ENCODE data around the gene KIFAP3. TPM values are rescaled to one million over a fixed set of nuclear protein-coding genes. Genes with fewer than 3 reads are reported as not detected.
"Not testable (repeated sequence)": the region's sequence is repeated elsewhere in the genome, so short reads cannot be mapped to it uniquely, and the experiment has no call there.

The KIFAP3 gene
- total RNA-seq, 2 donors from 2014 or later, result 20.6 to 38.2 TPM

- intact Hi-C loops (cut with DNase I, micrococcal nuclease), result no loop called here
- no peak for ATAC-seq
- DNase-seq, result no peak
These were observed 5.6 kb downstream of the KIFAP3 start for GRCh38 chr1:170068923-170069322.

GRCh38 chr1:170067253-170067819 lies 7.2 kb downstream of the KIFAP3 start:
- intact Hi-C loops (cut with DNase I, micrococcal nuclease), result no loop called here
- peak; percentile 96 for ATAC-seq

GRCh38 chr1:170064821-170065220 lies 9.7 kb downstream of the KIFAP3 start:
- DNase-seq (no peak), ATAC-seq (no peak)
- intact Hi-C loops (cut with DNase I, micrococcal nuclease), result no loop called here

More at GRCh38 chr1:170067253-170067819, 7.2 kb downstream of the KIFAP3 start:
- no peak for DNase-seq

- intact Hi-C loops (cut with DNase I, micrococcal nuclease), result no loop called here
- no peak for DNase-seq
- ATAC-seq, result peak; percentile 32
These were observed 11.2 kb downstream of the KIFAP3 start for GRCh38 chr1:170063109-170063826.

DNA sequence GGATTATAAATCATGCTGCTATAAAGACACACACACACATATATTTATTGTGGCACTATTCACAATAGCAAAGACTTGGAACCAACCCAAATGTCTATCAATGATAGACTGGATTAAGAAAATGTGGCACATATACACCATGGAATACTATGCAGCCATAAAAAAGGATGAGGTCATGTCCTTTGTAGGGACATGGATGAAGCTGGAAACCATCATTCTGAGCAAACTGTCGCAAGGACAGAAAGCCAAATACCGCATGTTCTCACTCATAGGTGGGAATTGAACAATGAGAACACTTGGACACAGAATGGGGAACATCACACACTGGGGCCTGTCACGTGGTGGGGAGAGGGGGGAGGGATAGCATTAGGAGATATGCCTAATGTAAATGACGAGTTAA lies 12.8 kb downstream of the KIFAP3 start:
- intact Hi-C loops (cut with DNase I, micrococcal nuclease); DNase-seq; ATAC-seq: not testable (repeated sequence)

DNA sequence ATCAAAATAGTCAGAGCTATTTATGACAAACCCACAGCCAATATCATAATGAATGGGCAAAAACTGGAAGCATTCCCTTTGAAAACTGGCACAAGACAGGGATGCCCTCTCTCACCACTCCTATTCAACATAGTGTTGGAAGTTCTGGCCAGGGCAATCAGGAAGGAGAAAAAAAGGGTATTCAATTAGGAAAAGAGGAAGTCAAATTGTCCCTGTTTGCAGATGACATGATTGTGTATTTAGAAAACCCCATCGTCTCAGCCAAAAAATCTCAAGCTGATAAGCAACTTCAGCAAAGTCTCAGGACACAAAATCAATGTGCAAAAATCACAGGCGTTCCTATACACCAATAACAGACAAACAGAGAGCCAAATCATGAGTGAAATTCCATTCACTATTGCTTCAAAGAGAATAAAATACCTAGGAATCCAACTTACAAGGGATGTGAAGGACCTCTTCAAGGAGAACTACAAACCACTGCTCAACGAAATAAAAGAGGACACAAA lies 14.4 kb downstream of the KIFAP3 start:
- not testable (repeated sequence) for ATAC-seq

GRCh38 chr1:170049176-170049800 lies 25.2 kb downstream of the KIFAP3 start:
- no peak for DNase-seq
- intact Hi-C loops (cut with DNase I, micrococcal nuclease), result no loop called here
- ATAC-seq, result no peak

More for the DNA sequence above, 14.4 kb downstream of the KIFAP3 start:
- intact Hi-C loops (cut with DNase I, micrococcal nuclease); DNase-seq: not testable (repeated sequence)

GRCh38 chr1:170048515-170048914 lies 26.0 kb downstream of the KIFAP3 start:
- ATAC-seq, result no peak
- DNase-seq, result no peak
- intact Hi-C loops (cut with DNase I, micrococcal nuclease), result no loop called here

GRCh38 chr1:170044187-170044586 lies 30.3 kb downstream of the KIFAP3 start:
- intact Hi-C loops (cut with DNase I, micrococcal nuclease), result no loop called here
- ATAC-seq, result no peak
- DNase-seq, result no peak

DNA sequence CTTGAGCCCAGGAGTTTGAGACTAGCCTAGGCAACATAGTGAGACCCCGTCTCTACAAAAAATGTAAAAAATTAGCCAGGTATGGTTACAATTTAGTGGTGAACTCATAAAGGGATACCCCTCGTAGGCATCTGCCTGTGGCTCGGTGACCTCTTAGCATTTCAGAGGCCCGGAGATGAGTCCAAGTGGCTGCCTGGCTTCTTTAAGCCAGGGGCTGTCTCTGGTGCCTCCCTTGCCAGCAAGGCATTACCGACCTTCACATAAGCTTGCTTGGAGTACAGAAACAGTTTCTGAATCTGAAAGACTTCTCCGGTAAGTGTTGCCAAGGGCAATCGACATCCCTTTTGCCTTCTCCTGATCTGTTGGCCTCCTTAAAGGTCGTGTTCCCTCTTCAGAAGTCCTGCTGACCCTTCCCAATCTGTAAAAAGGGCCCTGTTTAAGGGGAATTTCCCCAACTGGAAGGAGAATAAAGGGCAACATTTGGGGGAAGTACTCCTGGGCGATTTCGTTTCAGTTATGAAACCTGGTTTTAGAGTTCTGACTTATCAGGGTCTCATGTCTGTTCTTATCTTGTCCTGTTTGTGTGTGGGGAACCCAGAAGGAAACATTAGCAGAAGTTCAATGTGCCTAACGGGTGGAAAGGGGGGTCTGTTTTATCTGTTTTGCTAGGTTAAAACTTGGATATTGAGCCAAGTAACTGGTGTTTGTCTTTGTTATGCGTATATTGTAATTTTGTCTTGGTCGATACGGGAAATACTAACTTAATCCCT lies 32.9 kb downstream of the KIFAP3 start:
- intact Hi-C loops (cut with DNase I, micrococcal nuclease), result no loop called here
- no peak for DNase-seq
- no peak for ATAC-seq

DNA sequence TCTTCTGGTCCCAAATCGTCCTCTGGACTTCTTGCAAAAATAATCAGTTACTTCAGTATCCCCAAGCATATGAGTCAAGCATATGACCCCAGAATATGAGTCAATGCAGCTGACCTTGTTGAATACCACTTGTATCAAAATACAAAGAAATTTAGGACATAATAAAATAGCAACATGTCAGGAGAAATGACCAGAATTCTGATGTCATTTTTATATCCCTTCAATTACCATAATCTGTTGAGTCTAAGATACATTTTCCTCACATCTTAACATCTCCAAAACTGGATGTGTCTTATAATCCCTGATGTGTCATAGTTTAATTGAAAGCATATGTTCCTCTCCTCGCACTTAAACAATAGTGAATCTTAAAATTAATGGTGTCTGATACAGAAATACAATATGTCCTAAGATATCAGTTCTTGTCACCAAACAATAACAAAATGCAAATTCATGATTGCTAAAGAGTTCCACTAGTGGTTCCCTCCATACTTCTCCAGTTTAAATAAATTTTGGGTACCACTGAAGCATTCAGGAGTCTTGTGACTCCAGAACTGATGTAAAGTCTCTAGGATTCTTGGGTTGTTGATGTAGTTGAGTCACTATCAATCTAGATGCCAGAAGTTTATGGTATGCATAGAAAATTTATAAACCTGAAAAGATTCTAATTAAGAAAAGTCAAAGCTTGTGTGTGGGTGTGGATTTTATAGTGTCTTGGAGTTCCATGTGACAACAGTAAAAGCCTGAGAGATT lies 41.8 kb downstream of the KIFAP3 start:
- DNase-seq (no peak), ATAC-seq (no peak)
- intact Hi-C loops (cut with DNase I, micrococcal nuclease), result no loop called here

DNA sequence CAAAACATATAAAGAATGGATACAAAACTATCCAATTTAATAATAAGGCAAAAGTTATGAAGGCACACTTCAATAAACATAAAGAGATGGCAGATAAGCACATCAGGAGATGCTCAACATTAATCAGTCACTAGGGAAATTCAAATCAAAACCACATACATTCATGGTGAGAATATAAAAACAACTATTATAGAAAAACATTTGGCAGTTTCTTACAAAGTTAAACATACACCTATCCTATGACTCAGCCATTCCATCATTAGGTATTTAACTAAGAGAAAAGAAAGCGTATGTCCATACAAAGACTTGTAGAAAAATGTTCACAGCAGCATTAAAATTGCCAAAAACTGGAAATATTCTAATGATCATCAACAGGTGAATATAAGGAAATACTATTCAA lies 44.3 kb downstream of the KIFAP3 start:
- DNase-seq (no peak), ATAC-seq (no peak)
- intact Hi-C loops (cut with DNase I, micrococcal nuclease), result no loop called here

- ATAC-seq (no peak), DNase-seq (no peak)
- intact Hi-C loops (cut with DNase I, micrococcal nuclease), result no loop called here
These were observed 46.7 kb downstream of the KIFAP3 start for GRCh38 chr1:170027760-170028159.

- DNase-seq, result no peak
- intact Hi-C loops (cut with DNase I, micrococcal nuclease), result no loop called here
- no peak for ATAC-seq
These were observed 53.6 kb downstream of the KIFAP3 start for GRCh38 chr1:170020859-170021258.

DNA sequence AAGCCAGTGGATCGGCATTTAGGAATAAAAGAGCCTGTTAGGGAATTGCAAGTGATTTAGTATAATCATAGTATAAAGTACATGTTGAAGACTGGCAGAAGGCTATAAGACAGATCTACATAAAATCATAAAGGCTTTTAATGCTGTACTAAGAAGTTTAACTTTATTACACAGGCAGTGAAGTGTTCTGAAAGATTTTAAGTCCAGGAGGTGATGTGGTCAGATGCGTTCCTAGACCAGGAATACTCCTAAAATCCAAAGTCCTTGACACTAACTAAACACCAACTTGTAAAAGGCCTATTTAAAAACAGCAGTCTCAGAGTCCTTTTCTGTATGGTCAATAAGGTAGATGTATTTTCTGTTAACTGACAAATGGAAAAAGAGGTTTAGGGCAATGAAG lies 57.0 kb downstream of the KIFAP3 start:
- intact Hi-C loops (cut with DNase I, micrococcal nuclease), result no loop called here
- ATAC-seq, result peak; percentile 87
- DNase-seq, result no peak

GRCh38 chr1:170012920-170013319 lies 61.6 kb downstream of the KIFAP3 start:
- DNase-seq (no peak), ATAC-seq (no peak)
- intact Hi-C loops (cut with DNase I, micrococcal nuclease), result no loop called here

- ATAC-seq, result no peak
- intact Hi-C loops (cut with DNase I, micrococcal nuclease), result no loop called here
- DNase-seq, result peak in 1 of 2 donors; percentile 42
These were observed 64.1 kb downstream of the KIFAP3 start for GRCh38 chr1:170010443-170010842.

DNA sequence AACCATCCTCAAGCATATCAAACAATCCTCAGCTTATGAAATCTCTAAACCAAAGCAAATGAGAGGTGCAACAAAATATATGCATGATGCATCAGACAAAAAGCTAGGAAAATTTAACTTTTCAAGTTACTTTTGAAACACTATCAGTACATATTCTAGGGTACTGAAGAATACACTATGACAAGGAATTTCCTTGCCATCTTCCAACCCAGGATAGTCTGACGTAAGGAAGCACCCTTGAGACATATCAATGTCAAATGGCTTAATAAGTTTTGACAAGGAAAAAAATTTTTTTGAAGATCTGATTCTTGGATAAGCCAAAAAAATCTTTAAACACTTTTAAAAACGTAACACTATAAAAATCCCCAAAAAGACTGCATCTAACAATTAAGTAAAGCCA lies 64.9 kb downstream of the KIFAP3 start:
- intact Hi-C loops (cut with DNase I, micrococcal nuclease), result no loop called here

DNA sequence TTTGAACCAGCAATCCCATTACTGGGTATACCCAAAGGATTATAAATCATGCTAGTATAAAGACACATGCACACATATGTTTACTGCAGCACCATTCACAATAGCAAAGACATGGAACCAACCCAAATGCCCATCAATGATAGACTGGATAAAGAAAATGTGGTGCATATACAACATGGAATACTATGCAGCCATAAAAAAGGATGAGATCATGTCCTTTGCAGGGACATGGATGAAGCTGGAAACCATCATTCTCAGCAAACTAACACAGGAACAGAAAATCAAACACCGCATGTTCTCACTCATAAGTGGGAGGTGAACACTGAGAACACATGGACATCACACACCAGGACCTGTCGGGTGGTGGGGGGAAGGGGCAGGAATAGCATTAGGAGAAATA lies 65.8 kb downstream of the KIFAP3 start:
- not testable (repeated sequence) for ATAC-seq

More for the DNA sequence above, 64.9 kb downstream of the KIFAP3 start:
- ATAC-seq, result no peak
- no peak for DNase-seq

More for the DNA sequence above, 65.8 kb downstream of the KIFAP3 start:
- DNase-seq; intact Hi-C loops (cut with DNase I, micrococcal nuclease): not testable (repeated sequence)
